Activated T-cell treated with anti-CD3 and anti-CD28 coated beads, Interleukin-2, amount 50 U/mL, for 1 hour (primary cell): Measurements from ENCODE around the gene COX17.

Experiments used
- DNase-seq: peaks from one replicate; pipeline ENCODE4 v3.0.0-alpha.2; 2020

Gene COX17

GRCh38 chr3:119673875-119674274 is 3.3 kb downstream of the COX17 start:
- no peak for DNase-seq

GRCh38 chr3:119672776-119673175 is 4.4 kb downstream of the COX17 start:
- DNase-seq = no peak

- no peak for DNase-seq
Measured at GRCh38 chr3:119669906-119670570, 7.2 kb downstream of the COX17 start.

GRCh38 chr3:119665954-119666559 is 11.1 kb downstream of the COX17 start:
- DNase-seq = no peak

GRCh38 chr3:119664850-119665379 is 12.3 kb downstream of the COX17 start:
- DNase-seq = no peak

- DNase-seq = no peak
Measured at GRCh38 chr3:119664370-119664769, 12.8 kb downstream of the COX17 start.

GRCh38 chr3:119663885-119664284 is 13.3 kb downstream of the COX17 start:
- no peak for DNase-seq

GRCh38 chr3:119662604-119663373 is 14.4 kb downstream of the COX17 start:
- DNase-seq = no peak

GRCh38 chr3:119660474-119661440 is 16.4 kb downstream of the COX17 start, which contains the start of gene POPDC2:
Gene POPDC2, minus strand, starts transcription at chr3:119660589. Its CDS starts 166 bp downstream, at chr3:119660423.
- no peak for DNase-seq

GRCh38 chr3:119659606-119660291 is 17.5 kb downstream of the COX17 start:
- no peak for DNase-seq

GRCh38 chr3:119658994-119659393 is 18.2 kb downstream of the COX17 start:
- no peak for DNase-seq

GRCh38 chr3:119657887-119658702 is 19.1 kb downstream of the COX17 start:
- DNase-seq = no peak

GRCh38 chr3:119653876-119654275 is 23.3 kb downstream of the COX17 start:
- no peak for DNase-seq

- DNase-seq = no peak
Measured at GRCh38 chr3:119652306-119653033, 24.7 kb downstream of the COX17 start.

GRCh38 chr3:119649761-119650160 is 27.4 kb downstream of the COX17 start:
- DNase-seq = no peak

GRCh38 chr3:119647843-119648575 is 29.2 kb downstream of the COX17 start:
- no peak for DNase-seq

GRCh38 chr3:119647171-119647570 is 30.0 kb downstream of the COX17 start:
- no peak for DNase-seq

- no peak for DNase-seq
Measured at GRCh38 chr3:119645813-119646212, 31.4 kb downstream of the COX17 start.

GRCh38 chr3:119644481-119644880 is 32.7 kb downstream of the COX17 start:
- DNase-seq = no peak
